ENCODE measurements around the gene MYO1B. TPM values are rescaled to one million over a fixed set of nuclear protein-coding genes. Genes with fewer than 3 reads are reported as not detected.

MYO1B gene
- total RNA-seq, 1 donor from 2014 or later: 67.7 TPM

- H3K4me3 Mint-ChIP-seq: no peak overlapping the region
- no peak for DNase-seq (ENCODE audit: extremely low spot score, unreplicated experiment)
- peaks cover 28% of the 10 kb centered on the region for H3K36me3 Mint-ChIP-seq
- peak overlapping the region; percentile 37 for H3K27ac Mint-ChIP-seq
- H3K4me1 Mint-ChIP-seq (ENCODE audit: unreplicated experiment): peaks cover 24% of the 10 kb centered on the region
- peak; percentile 60 for TF ChIP-seq CTCF (conservative IDR thresholded peaks at IDR 0.05)
- no peaks in the 10 kb centered on the region for H3K27me3 Mint-ChIP-seq
- no peaks in the 10 kb centered on the region for H3K9me3 Mint-ChIP-seq
Observed at GRCh38 chr2:191302459-191303139, 57.4 kb downstream of the MYO1B start.

GRCh38 chr2:191303140-191304005 lies 58.2 kb downstream of the MYO1B start:
- peak overlapping the region; percentile 37 for H3K27ac Mint-ChIP-seq
- DNase-seq (ENCODE audit: extremely low spot score, unreplicated experiment): no peak

GRCh38 chr2:191304939-191305875 lies 60.0 kb downstream of the MYO1B start:
- Mint-ChIP-seq H3K4me3 (no peak overlapping the region), H3K9me3 (no peaks in the 10 kb centered on the region), H3K4me1 (ENCODE audit: unreplicated experiment) (peaks cover 24% of the 10 kb centered on the region), H3K27me3 (no peaks in the 10 kb centered on the region), H3K36me3 (peaks cover 18% of the 10 kb centered on the region), H3K27ac (no peak overlapping the region)
- no peak for DNase-seq (ENCODE audit: extremely low spot score, unreplicated experiment)
- TF ChIP-seq CTCF (conservative IDR thresholded peaks at IDR 0.05): no peak

More at GRCh38 chr2:191303140-191304005, 58.2 kb downstream of the MYO1B start:
- Mint-ChIP-seq H3K27me3 (no peaks in the 10 kb centered on the region), H3K9me3 (no peaks in the 10 kb centered on the region), H3K4me1 (ENCODE audit: unreplicated experiment) (peaks cover 24% of the 10 kb centered on the region), H3K36me3 (peaks cover 26% of the 10 kb centered on the region), H3K4me3 (no peak overlapping the region)
- no peak for TF ChIP-seq CTCF (conservative IDR thresholded peaks at IDR 0.05)

- no peaks in the 10 kb centered on the region for H3K27me3 Mint-ChIP-seq
- H3K4me1 Mint-ChIP-seq (ENCODE audit: unreplicated experiment): peaks cover 10% of the 10 kb centered on the region
- peaks cover 4% of the 10 kb centered on the region for H3K36me3 Mint-ChIP-seq
- H3K27ac Mint-ChIP-seq: no peak overlapping the region
- H3K4me3 Mint-ChIP-seq: no peak overlapping the region
- DNase-seq (ENCODE audit: extremely low spot score, unreplicated experiment): no peak
- no peak for TF ChIP-seq CTCF (conservative IDR thresholded peaks at IDR 0.05)
- no peaks in the 10 kb centered on the region for H3K9me3 Mint-ChIP-seq
Observed at GRCh38 chr2:191308026-191308425, 62.8 kb downstream of the MYO1B start.

- Mint-ChIP-seq H3K36me3 (no peaks in the 10 kb centered on the region), H3K27me3 (no peaks in the 10 kb centered on the region), H3K4me3 (no peak overlapping the region), H3K27ac (no peak overlapping the region), H3K4me1 (ENCODE audit: unreplicated experiment) (peaks cover 8% of the 10 kb centered on the region), H3K9me3 (no peaks in the 10 kb centered on the region)
- TF ChIP-seq CTCF (conservative IDR thresholded peaks at IDR 0.05): no peak
- DNase-seq (ENCODE audit: extremely low spot score, unreplicated experiment): no peak
Observed at GRCh38 chr2:191311156-191311555, 66.0 kb downstream of the MYO1B start.
